Upper lobe of left lung (tissue), 4 donors: ENCODE data around the gene ADAMTS2.

Source experiments
- EP300 ChIP-seq, 4 donors: sonication (generic); formaldehyde crosslinking; IDR thresholded peaks; one replicate each; pipeline ENCODE4 v1.5.1; 2017; ENCODE audit warnings: antibody characterized with exemption in 4 of 4, control low read depth in 2 of 4
- POLR2A ChIP-seq, 4 donors: fragments of 450-650 bp; IDR thresholded peaks; one replicate each; pipeline ENCODE4 v1.5.1; 2016 to 2017; ENCODE audit warnings: antibody characterized with exemption in 4 of 4, mild to moderate bottlenecking in 2 of 4
- POLR2AphosphoS5 ChIP-seq, 2 donors: sonication (generic); formaldehyde crosslinking; IDR thresholded peaks; one replicate each; pipeline ENCODE4 v1.5.1; 2017; ENCODE audit warnings: antibody characterized with exemption in 2 of 2
- TF ChIP-seq, protein P1 (sequence below), 6 experiments: fragments of 450-650 bp in 4 of 6; fragments of 200-600 bp in 2 of 6; sonication (generic) in 2 of 6; IDR thresholded peaks; one replicate each; pipeline ENCODE4 v1.5.1; 2016 to 2019; ENCODE audit warnings: antibody characterized with exemption in 6 of 6

GRCh38 chr5:179199246-179199645 lies 146.0 kb downstream of the ADAMTS2 start:
- TF ChIP-seq, protein P1, sequence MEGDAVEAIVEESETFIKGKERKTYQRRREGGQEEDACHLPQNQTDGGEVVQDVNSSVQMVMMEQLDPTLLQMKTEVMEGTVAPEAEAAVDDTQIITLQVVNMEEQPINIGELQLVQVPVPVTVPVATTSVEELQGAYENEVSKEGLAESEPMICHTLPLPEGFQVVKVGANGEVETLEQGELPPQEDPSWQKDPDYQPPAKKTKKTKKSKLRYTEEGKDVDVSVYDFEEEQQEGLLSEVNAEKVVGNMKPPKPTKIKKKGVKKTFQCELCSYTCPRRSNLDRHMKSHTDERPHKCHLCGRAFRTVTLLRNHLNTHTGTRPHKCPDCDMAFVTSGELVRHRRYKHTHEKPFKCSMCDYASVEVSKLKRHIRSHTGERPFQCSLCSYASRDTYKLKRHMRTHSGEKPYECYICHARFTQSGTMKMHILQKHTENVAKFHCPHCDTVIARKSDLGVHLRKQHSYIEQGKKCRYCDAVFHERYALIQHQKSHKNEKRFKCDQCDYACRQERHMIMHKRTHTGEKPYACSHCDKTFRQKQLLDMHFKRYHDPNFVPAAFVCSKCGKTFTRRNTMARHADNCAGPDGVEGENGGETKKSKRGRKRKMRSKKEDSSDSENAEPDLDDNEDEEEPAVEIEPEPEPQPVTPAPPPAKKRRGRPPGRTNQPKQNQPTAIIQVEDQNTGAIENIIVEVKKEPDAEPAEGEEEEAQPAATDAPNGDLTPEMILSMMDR (IDR thresholded peaks at IDR 0.05): no peak
- TF ChIP-seq POLR2AphosphoS5 (IDR thresholded peaks at IDR 0.05): no peak
- TF ChIP-seq POLR2A (IDR thresholded peaks at IDR 0.05): no peak
- no peak for TF ChIP-seq EP300 (IDR thresholded peaks at IDR 0.05)
